Cardiac septum (tissue), 1 donor: ENCODE data around the gene PRAMEF13. TPM values are rescaled to one million over a fixed set of nuclear protein-coding genes. Genes with fewer than 3 reads are reported as not detected.
"Not testable (repeated sequence)": the region's sequence is repeated elsewhere in the genome, so short reads cannot be mapped to it uniquely, and the experiment has no call there.

Source experiments
- DNase-seq: peaks from one replicate; pipeline ENCODE4 v3.0.0-alpha.2; 2020; ENCODE audit warnings: low spot score
- intact Hi-C: fragments of 100-400 bp; cut with DNase I; formaldehyde crosslinking; loops from one replicate; pipeline ENCODE4 v1.14.0; 2022
- total RNA-seq: library from RNA; stranded (reverse); fragmentation: NEBNext Ultra II Directional; extraction: Animal tissue kit (Norgen Biotek cat#: 25700); gene quantifications from one replicate; pipeline ENCODE4 v1.2.1, GENCODE V29; 2021
- donor health status: DM: no; HTN: no; CAD: no.

Gene PRAMEF13
- total RNA-seq, 1 donor from 2014 or later, result not detected

DNA sequence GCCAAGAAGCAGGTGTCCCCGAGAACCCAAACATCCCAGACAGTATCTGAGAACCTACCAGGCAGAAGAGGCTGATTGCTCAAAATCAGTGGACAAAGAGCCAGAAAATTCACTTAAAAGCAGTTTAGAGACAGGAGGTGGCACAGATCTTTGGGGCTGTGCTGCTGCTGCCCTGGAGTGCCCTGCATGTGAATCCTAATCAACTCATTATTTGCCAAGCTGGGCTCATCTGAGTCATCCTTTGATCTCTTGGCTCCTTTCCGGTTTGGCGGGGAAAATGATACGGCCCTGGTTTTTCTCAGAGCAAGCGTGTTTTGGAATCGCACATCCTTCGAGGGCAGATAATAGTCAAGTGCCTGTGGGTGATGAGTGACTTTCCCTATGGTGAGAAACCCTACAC, 15.4 kb upstream of the PRAMEF13 start:
- intact Hi-C loops, DNase-seq: not testable (repeated sequence)

DNA sequence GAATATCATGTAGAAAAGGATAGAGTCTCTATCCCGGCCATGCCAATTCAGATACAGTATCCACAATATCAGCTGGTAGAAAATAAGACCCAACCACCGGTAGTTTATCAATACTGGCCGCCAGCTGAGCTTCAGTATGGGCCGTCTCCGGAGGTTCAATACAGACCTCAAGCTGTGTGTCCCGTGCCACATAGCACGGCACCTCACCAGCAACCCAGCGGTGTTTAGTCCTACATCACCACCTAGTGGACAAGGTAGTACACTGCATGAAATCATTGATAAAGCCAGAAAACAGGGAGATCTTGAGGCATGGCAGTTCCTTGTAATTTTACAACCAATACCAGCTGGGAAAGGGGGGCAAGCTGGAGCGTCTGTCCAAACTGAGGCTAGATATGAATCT, 7.5 kb upstream of the PRAMEF13 start:
- intact Hi-C loops, DNase-seq: not testable (repeated sequence)

DNA sequence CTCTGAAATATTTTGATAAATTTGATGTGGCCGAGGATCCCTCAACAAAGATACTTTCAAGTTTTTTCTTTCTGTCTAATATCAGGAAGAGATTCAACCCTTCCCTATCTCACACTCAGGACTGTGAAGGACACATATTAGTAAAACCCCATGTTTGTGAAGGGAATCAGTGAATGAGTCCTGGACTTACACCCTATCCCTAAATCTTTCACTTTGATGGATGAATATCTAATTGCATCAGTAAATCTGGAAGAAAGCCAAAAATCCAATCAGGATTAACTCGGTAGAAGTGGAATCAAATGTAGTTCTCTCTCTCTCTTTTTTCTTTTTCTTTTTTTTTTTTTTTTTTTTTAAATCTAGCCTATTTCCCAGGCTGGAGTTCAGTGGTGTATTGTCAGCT, 29.7 kb downstream of the PRAMEF13 start, which contains the start of gene PRAMEF9:
Gene PRAMEF9, plus strand, starts transcription at position 301 of the 400 bp plus-strand sequence. CDS start 3,433 bp downstream, outside the sequence.
- intact Hi-C loops, DNase-seq: not testable (repeated sequence)

DNA sequence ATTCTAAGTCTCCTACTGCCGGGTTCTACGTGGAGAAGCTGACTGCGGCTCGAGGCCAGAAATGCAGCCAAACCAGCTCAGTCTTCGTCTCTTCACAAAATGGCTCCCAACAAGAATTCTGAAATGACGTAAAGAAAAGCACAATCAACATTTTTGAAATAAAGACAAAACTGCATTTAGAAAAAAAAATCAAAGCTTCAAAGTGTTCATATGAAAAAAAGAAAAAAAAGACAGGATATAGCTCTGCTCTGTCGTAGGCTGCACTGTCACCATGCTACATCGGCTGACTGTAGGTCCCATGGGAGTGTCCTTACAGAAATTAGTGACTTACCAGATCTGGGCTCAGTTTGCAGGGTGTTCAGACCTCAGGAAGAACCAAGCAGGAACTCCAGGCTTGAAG, 35.7 kb downstream of the PRAMEF13 start, which contains the start of gene HNRNPCL4:
Gene HNRNPCL4, minus strand, starts transcription at position 101 of the 400 bp plus-strand sequence. CDS start 164 bp downstream, outside the sequence.
- DNase-seq, intact Hi-C loops: not testable (repeated sequence)

DNA sequence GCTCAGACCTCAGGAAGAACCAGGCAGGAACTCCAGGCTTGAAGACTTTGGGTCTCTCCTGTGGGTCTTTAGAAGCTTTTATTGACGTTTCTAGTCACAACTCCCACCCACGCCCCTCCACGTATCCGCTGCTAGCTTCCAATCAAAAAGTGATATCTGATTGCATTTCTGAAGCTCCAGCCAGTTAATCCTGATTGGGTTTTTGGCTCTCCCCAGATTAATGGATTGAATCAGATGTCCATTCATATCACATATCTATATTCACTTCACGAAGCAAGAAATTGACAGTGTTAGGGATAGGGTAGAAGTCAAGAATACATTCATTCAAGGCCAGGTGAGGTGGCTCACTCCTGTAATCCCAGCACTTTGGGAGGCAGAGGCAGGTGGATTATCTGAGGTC, 45.3 kb downstream of the PRAMEF13 start, which contains the start of gene PRAMEF26:
Gene PRAMEF26, minus strand, starts transcription at position 101 of the 400 bp plus-strand sequence. CDS start 2,914 bp downstream, outside the sequence.
- intact Hi-C loops, DNase-seq: not testable (repeated sequence)

Other genes starting within 250 kb of the PRAMEF13 start
- not detected for gene PRAMEF27, start 144.8 kb downstream of the PRAMEF13 start, total RNA-seq
- gene HNRNPCL3, start 140.6 kb downstream of the PRAMEF13 start, total RNA-seq, result not detected
- not detected for gene PRAMEF25, start 130.6 kb downstream of the PRAMEF13 start, total RNA-seq
- not detected for gene HNRNPCL2, start 84.6 kb downstream of the PRAMEF13 start, total RNA-seq
- gene PRAMEF26, start 45.4 kb downstream of the PRAMEF13 start, total RNA-seq, result not detected
- gene HNRNPCL4, start 35.8 kb downstream of the PRAMEF13 start, total RNA-seq, result not detected
- gene PRAMEF9, start 29.6 kb downstream of the PRAMEF13 start, total RNA-seq, result not detected
- not detected for gene PRAMEF18, start 24.7 kb upstream of the PRAMEF13 start, total RNA-seq
- gene PRAMEF5, start 52.8 kb upstream of the PRAMEF13 start, total RNA-seq, result not detected
- gene PRAMEF8, start 83.7 kb upstream of the PRAMEF13 start, total RNA-seq, result not detected
- not detected for gene PRAMEF33, start 102.1 kb upstream of the PRAMEF13 start, total RNA-seq
- not detected for gene PRAMEF15, start 114.2 kb upstream of the PRAMEF13 start, total RNA-seq
- gene PRAMEF14, start 145.7 kb upstream of the PRAMEF13 start, total RNA-seq, result not detected
- not detected for gene PRAMEF19, start 170.5 kb upstream of the PRAMEF13 start, total RNA-seq
- not detected for gene PRAMEF17, start 188.2 kb upstream of the PRAMEF13 start, total RNA-seq
- gene PRAMEF20, start 209.0 kb upstream of the PRAMEF13 start, total RNA-seq, result not detected